Measurements from ENCODE around the gene SLC35E2B.
"Not testable (repeated sequence)": the region's sequence is repeated elsewhere in the genome, so short reads cannot be mapped to it uniquely, and the experiment has no call there.

The SLC35E2B gene

GRCh38 chr1:1674806-1675205 is 17.8 kb downstream of the SLC35E2B start:
- DNase-seq (ENCODE audit: low read depth), result not testable (repeated sequence)

- no peak for DNase-seq (ENCODE audit: low read depth)
Measured at GRCh38 chr1:1672181-1672965, 20.2 kb downstream of the SLC35E2B start.

- DNase-seq (ENCODE audit: low read depth), result no peak
Measured at GRCh38 chr1:1671365-1672119, 21.1 kb downstream of the SLC35E2B start.

- no peak for DNase-seq (ENCODE audit: low read depth)
Measured at GRCh38 chr1:1670866-1671265, 21.7 kb downstream of the SLC35E2B start.

- DNase-seq (ENCODE audit: low read depth), result no peak
Measured at GRCh38 chr1:1669468-1670440, 22.8 kb downstream of the SLC35E2B start.

- no peak for DNase-seq (ENCODE audit: low read depth)
Measured at GRCh38 chr1:1666526-1666925, 26.1 kb downstream of the SLC35E2B start.

GRCh38 chr1:1665815-1666251 is 26.8 kb downstream of the SLC35E2B start:
- DNase-seq (ENCODE audit: low read depth), result no peak

GRCh38 chr1:1664941-1665814 is 27.4 kb downstream of the SLC35E2B start:
- DNase-seq (ENCODE audit: low read depth), result no peak

GRCh38 chr1:1664318-1664717 is 28.3 kb downstream of the SLC35E2B start:
- DNase-seq (ENCODE audit: low read depth), result not testable (repeated sequence)

GRCh38 chr1:1662830-1663560 is 29.6 kb downstream of the SLC35E2B start:
- peak; percentile 33 for DNase-seq (ENCODE audit: low read depth)

- DNase-seq (ENCODE audit: low read depth), result peak; percentile 56
Measured at GRCh38 chr1:1662392-1662791, 30.2 kb downstream of the SLC35E2B start.

GRCh38 chr1:1658583-1659549 is 33.7 kb downstream of the SLC35E2B start, which contains the start of gene CDK11B:
CDK11B (minus strand) TSS chr1:1659004; CDS start chr1:1657485, 1,519 bp downstream.
- DNase-seq (ENCODE audit: low read depth), result peak; percentile 95

GRCh38 chr1:1648265-1648664 is 44.3 kb downstream of the SLC35E2B start:
- not testable (repeated sequence) for DNase-seq (ENCODE audit: low read depth)

- not testable (repeated sequence) for DNase-seq (ENCODE audit: low read depth)
Measured at GRCh38 chr1:1647567-1648241, 44.9 kb downstream of the SLC35E2B start.

GRCh38 chr1:1646326-1646725 is 46.3 kb downstream of the SLC35E2B start:
- DNase-seq (ENCODE audit: low read depth), result not testable (repeated sequence)

GRCh38 chr1:1640711-1641461 is 51.7 kb downstream of the SLC35E2B start:
- DNase-seq (ENCODE audit: low read depth), result not testable (repeated sequence)

- DNase-seq (ENCODE audit: low read depth), result not testable (repeated sequence)
Measured at GRCh38 chr1:1640081-1640480, 52.5 kb downstream of the SLC35E2B start.

- not testable (repeated sequence) for DNase-seq (ENCODE audit: low read depth)
Measured at GRCh38 chr1:1639368-1639767, 53.2 kb downstream of the SLC35E2B start.
